Activated CD8-positive, alpha-beta memory T cell treated with anti-CD3 and anti-CD28 coated beads, Interleukin-2, amount 50 U/mL, for 1 hour (primary cell): ENCODE results near the gene THEMIS.
"Not testable (repeated sequence)": the region's sequence is repeated elsewhere in the genome, so short reads cannot be mapped to it uniquely, and the experiment has no call there.

Experiments used
- DNase-seq: peaks from one replicate; pipeline ENCODE4 v3.0.0-alpha.2; 2020; ENCODE audit errors: extremely low read depth

The THEMIS gene

DNA sequence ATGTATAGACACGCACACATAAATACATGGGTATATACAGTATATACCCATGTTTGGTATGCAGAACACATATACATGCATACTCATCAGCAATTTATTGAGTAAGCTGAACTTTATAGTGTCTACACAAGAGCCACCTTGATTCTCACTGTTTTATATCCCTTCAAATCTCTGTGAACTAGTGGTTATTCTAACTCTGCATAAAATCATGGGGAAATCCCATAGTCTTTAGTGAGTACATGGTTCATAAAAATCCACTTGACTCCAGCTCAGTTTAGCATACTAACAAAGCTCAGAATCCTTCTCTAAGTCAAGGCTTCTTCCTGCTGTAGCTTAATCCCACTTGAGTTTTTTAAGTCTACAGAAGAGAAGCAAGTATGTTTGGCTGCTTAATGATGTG lies 104.1 kb downstream of the THEMIS start:
- no peak for DNase-seq

- DNase-seq = no peak
Observed at GRCh38 chr6:127794405-127794804, 106.5 kb downstream of the THEMIS start.

DNA sequence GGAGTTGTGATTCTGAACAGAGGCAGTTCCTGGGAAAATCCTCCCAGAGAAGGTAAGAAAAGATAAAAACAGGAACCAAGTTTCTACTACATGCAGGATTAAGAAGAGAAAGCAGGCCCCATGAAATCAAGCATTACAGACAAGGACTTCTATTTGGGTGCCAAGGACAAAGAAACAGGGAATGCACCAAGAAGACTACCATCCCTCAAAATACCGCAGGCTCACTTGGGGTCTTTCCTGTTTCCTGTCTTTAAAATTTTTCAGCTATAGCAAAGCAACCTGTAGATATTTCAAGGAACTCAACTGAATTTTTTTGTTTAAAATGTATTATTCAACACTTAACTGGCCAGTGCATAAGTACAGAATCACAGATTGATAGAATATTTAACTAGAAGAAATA lies 107.5 kb downstream of the THEMIS start:
- no peak for DNase-seq

DNA sequence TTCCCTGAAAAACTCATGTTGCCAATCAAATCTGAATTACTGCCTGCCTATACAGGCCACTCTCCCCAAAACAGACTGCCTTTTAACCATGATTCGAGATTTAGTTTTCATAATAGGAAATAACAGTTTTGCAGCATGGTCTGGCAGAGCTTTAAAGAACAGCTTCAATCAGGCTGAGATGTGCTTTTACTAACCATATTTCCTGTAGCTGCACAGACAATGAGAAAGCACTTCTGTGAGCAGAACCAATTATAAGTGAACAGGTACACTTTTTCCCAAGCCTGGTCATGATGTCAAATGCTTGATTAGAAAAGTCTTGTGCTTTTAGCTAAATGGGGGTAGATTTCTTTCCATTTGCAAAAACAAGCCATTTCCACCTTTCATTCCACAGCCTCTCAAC lies 108.2 kb downstream of the THEMIS start:
- DNase-seq = no peak

DNA sequence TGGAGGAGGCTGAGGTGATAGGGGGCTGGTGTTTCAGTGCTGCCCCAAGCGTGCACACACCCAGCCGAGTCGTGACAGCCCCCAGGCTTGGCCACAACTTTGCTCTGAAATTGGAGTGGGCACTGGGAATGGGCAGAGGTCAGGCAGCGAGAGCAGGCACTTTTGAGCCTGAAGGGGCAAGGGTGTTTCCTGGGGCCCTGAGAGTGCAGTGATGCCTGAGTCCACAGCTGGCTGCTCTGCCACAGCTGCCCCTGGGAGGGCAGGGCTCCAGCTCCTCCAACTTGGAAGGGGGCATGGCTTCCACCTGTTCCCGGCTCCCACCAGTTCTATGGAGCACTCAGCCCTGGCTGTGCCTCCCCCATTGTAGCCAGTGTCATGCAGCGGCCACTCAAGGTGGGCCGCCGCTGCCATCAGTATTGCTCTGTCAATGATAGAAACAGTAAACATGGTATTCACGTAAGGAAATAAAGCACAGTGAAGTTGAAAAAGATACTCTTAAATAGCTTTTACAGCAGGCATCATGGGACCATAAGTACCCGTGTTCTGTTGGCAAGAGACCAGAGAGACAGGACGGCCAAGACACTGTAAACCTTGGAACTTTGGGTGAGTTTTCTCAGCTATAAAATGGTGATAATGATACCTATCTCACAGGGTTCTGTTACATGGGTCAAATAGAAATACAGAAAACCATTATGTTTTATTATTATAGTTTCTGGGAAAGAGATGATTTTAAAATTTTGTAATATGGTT lies 108.9 kb downstream of the THEMIS start:
- DNase-seq = no peak

DNA sequence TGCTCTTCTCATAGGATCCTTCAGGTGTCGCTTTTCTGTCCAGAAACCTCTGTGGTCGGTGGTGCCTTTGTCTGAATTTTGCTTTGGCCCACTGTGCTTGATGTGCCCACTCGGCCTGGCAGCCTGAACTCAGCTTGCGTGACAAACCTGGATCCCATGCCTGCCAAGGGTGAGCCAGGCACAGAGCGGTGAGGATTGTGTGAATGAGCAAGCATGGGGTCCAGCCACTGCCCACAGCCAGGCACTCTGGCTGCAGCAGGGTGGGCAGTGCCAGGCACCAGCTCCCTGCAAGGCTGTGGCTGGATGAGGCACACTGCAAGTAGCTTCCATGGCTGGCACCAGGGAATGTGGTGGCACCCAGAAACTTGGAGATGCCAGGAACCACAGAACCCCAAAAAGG lies 110.3 kb downstream of the THEMIS start:
- no peak for DNase-seq

- no peak for DNase-seq
Observed at GRCh38 chr6:127786109-127786508, 114.7 kb downstream of the THEMIS start.

DNA sequence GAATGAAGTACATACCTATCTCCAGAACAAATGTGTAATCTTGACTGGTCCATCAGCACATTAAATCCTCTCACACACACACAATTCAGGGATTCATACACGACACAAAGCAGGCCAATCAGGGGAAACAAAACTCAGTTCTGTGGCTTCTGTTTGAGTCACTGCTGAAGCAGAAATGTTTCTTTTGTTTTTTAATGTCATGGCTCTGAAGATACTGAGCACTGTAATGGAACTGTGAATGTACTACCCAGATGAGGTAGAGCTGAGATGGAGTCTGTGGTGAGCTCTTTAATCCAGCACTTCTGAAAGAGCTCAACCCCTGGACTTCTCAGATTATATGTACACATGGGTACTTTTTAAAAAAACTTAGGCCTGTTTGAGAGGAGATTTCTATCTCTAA lies 116.4 kb downstream of the THEMIS start:
- DNase-seq = no peak

DNA sequence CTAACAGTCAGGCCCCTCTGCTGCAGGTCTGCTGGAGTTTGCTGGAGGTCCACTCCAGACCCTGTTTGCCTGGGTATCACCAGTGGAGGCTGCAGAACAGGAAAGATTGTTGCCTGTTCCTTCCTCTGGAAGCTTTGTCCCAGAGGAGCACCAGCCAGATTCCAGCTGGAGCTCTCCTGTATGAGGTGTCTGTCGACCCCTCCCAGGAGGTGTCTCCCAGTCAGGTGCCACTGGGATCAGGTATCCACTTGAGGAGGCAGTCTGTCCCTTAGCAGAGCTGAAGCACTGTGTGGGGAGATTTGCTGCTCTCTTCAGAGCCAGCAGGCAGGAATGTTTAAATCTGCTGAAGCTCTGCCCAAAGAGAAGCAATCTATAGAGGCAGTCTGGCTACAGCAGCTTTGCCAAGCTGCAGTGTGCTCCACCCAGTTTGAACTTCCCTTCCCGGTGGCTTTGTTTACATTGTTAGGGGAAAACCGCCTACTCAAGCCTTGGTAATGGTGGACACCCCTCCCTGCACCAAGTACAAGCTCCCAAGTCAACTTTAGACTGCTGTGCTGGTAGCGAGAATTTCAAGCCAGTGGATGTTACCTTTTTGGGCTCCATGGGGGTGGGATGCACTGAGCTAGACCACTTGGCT lies 119.1 kb downstream of the THEMIS start:
- not testable (repeated sequence) for DNase-seq

GRCh38 chr6:127776320-127776719 lies 124.5 kb downstream of the THEMIS start:
- no peak for DNase-seq

DNA sequence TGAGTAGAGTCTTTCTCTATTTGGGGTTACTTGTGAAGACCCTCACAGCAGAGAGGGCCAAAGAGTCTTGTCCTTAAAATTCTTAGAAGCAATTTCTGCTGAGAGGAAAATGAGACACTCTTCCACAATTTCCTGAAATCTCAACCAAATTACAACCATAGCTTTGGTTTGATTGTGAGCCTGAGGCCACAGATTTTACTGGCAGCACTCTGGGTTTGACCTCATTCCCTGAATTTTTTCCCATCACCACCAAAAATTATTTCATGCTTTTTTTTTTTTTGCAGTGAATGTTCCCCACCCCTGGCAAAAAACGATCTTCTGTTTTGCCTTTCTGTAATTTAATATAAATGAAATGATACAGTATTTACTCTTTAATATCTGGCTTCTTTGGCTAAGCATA lies 125.5 kb downstream of the THEMIS start:
- no peak for DNase-seq

- no peak for DNase-seq
Observed at GRCh38 chr6:127768745-127769144, 132.1 kb downstream of the THEMIS start.

DNA sequence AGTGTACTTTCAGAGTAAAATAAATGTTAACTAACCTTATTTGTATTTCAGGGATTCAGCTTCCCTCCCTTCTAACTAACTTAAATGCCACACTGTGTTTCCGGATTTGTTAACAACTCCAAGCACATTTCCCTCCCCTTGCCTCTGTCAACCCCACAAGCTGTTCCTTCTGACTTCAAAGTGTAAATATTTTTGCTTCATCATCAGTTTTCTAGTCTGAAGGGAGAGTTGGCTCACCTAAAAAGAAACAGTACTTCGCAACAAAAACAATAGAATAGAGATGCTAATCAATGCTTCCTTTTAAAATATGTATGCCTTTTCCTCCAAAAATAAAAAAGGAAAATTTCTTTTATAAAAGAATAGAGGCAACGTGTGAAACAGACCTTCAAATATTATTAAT lies 132.6 kb downstream of the THEMIS start:
- no peak for DNase-seq

- DNase-seq = no peak
Observed at GRCh38 chr6:127765949-127766348, 134.9 kb downstream of the THEMIS start.

- no peak for DNase-seq
Observed at GRCh38 chr6:127762284-127762683, 138.6 kb downstream of the THEMIS start.

DNA sequence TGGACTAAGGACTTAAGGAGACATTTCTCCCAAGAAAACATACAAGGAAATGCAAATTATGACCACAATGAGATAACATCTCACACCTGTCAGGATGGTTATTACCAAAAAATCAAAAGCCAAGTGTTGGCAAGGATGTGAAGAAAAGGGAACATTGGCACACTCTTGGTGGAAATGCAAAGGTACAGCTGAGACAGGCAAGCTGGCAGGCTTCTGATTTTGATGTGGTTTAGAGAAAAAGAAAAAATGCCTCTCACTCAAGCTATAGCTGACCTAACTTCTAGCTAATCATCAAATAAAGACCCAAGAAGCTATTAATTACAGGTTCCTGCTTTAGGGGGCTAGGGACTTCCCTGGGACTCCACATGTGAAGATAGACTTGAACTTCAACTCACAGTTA lies 139.8 kb downstream of the THEMIS start:
- DNase-seq = no peak

DNA sequence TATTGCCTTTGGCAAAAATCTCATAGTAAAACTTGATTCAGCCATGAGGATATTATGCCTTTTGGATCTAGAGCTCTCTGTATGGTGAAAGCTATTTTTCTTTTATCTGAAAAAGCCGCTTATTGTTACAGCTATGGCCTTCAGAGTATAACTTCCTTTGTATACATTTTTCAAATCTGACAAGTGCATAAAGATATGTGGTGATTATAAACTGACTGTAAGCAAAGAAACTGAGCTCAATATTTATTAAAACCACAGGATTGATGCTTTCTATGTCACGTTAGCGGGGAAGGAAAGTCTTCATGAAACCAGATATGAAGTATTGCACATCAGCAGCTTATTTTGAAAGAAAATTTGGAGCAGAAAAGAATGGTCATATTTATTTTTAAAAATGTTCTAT lies 151.8 kb downstream of the THEMIS start:
- DNase-seq = no peak

GRCh38 chr6:127748290-127748689 lies 152.6 kb downstream of the THEMIS start:
- no peak for DNase-seq

DNA sequence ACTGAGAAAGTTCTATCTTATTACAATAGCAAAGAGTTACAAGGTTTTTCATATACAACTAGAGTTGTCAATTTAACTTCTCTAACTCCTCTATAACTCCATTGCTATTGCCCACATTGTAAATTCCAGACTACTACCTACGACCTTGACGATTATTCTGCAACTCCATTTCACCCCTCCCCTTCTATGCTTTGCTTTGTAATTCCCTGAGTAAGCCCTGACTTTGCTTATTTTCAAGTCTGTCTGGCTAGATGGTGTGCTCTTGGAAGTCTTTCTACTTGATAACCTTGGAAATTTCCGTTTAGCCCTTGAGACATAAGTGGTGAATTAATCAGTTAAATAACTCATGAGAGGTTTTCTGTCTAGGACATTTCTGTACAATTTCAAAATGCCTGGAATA lies 162.4 kb downstream of the THEMIS start:
- DNase-seq = no peak

DNA sequence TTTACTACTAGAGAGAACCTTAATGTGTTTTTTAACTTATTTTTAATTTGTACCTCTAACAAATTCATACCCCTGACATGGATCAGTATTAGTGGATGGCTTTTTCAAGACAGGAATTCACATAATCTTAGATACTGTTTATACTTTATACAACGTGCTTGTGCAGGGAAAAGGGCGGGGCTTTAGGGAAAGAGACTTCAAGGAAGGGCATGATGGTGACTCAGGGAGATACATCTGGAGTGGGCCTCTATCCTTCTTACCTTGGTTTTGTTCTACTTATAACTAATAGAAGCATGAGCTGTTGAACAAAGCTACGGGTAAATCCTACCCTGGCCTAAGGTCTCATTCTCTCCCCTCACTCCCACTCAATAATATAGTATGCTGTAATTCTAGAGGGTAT lies 163.1 kb downstream of the THEMIS start:
- DNase-seq = no peak

DNA sequence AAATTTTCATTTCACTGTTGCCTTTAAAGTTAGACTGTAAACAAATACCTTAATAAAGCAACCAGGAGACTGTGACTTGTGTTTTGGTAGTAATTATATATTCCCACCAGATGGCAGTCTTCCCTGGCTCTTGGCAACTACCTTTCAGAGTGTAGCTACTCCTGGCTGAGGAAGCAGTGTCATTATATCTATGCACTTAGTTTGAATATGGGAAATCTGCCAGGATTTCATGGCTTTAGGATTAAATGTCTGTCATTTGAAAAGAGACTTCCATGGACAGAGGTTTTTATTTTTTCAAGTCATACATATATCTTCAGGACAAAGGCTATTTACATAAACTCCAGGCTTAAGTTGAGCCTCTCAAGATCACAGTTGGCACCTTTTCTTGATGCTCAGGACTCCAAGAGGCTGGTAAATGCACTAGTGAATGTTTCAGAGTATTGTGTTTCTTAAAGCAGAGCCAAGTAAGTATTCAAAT lies 163.8 kb downstream of the THEMIS start:
- DNase-seq = peak; percentile 7

DNA sequence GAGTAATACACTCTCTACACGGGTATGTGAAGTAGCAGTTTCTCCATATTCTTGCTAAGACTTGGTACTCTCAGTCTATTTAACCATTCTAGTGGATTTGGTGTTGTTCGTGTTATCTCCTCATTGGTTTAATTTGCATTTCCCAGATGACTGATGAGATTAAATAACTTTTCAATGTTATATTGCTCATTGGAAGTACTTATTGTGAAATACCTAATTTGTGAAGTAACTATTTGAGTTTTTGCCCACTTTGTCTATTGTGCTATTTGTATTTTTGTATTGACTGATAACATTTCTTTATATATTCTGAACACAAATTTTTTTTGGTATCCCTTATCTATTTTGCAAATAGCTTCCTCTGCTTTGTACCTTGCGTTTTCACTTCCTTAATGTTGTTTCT lies 167.9 kb downstream of the THEMIS start:
- no peak for DNase-seq

DNA sequence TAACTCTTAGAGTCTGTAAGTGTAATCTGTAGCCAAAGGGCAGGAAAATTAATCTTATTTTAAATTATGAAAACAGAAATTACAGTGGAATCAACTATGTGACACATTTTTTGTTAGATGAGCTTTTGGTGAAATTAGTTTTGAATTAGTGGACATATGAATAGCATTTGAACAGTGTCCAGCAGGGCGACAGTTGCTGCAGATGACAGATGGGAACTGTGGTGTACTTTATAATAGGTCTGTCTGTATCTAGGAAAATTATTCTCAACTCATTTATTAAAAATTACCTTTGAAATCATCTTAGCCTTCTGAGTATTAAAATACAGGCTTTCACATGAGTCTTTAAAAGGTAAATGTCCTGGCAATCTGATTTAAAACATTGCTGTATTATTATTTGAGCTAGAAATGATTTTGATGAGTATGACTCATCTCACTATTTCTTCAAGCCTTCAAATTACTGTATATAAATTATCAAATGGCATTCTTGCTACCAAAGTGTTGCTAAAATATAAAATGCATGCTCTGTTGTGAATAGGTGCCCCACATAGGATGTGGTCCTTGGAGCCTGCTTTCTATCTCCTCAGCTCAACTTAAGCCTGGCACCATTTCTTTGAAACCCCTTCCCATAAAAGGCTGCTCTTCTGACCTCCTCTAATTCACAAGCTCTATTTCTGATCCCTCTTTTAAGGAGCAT lies 173.5 kb downstream of the THEMIS start:
- DNase-seq = no peak
